ENCODE measurements around the gene HSH2D.
A peak's percentile ranks its signal among the peaks of the same experiment; 100 is the strongest.

The HSH2D gene

GRCh38 chr19:16155128-16155527 is 11.6 kb downstream of the HSH2D start:
- Histone ChIP-seq H3K79me2 (ENCODE audit: low read length) (peaks cover 49% of the 10 kb centered on the region), H3K4me1 (ENCODE audit: low read length) (peaks cover 52% of the 10 kb centered on the region), H2AFZ (ENCODE audit: low read length) (no peak overlapping the region), H3K27ac (ENCODE audit: low read length) (peak overlapping the region; percentile 99), H3K9ac (ENCODE audit: low read length) (peak overlapping the region; percentile 64), H3K36me3 (replicated peaks; ENCODE audit: insufficient read depth, low read length) (peaks cover 39% of the 10 kb centered on the region), H3K27me3 (replicated peaks; ENCODE audit: insufficient read depth, low read length) (no peaks in the 10 kb centered on the region), H4K20me1 (ENCODE audit: insufficient read depth, low read length) (no peaks in the 10 kb centered on the region), H3K9me2 (replicated peaks; ENCODE audit: insufficient read depth, low read length) (no peaks in the 10 kb centered on the region), H3F3A (ENCODE audit: insufficient read depth, low read length) (peaks cover 87% of the 10 kb centered on the region), H3K4me2 (ENCODE audit: low read depth, low read length) (peak overlapping the region; percentile 38), H3K9me3 (replicated peaks; ENCODE audit: insufficient read depth, low read length) (no peaks in the 10 kb centered on the region), H3K4me3 (ENCODE audit: low read length) (peak overlapping the region; percentile 2; the same call in 1 of the 2 replicates)
- no peak for DNase-seq
- TF ChIP-seq, protein P1, sequence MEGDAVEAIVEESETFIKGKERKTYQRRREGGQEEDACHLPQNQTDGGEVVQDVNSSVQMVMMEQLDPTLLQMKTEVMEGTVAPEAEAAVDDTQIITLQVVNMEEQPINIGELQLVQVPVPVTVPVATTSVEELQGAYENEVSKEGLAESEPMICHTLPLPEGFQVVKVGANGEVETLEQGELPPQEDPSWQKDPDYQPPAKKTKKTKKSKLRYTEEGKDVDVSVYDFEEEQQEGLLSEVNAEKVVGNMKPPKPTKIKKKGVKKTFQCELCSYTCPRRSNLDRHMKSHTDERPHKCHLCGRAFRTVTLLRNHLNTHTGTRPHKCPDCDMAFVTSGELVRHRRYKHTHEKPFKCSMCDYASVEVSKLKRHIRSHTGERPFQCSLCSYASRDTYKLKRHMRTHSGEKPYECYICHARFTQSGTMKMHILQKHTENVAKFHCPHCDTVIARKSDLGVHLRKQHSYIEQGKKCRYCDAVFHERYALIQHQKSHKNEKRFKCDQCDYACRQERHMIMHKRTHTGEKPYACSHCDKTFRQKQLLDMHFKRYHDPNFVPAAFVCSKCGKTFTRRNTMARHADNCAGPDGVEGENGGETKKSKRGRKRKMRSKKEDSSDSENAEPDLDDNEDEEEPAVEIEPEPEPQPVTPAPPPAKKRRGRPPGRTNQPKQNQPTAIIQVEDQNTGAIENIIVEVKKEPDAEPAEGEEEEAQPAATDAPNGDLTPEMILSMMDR (IDR thresholded peaks at IDR 0.05; ENCODE audit: low read length) = no peak
- TF ChIP-seq EZH2phosphoT487 (IDR thresholded peaks at IDR 0.05; ENCODE audit: low read length) (no peak), EZH2 (optimal IDR thresholded peaks at IDR 0.05; ENCODE audit: low read depth, low read length) (no peak)

GRCh38 chr19:16156904-16157303 is 13.4 kb downstream of the HSH2D start:
- DNase-seq = no peak
- H3K9me2 ChIP-seq (replicated peaks; ENCODE audit: insufficient read depth, low read length) = no peaks in the 10 kb centered on the region

DNA sequence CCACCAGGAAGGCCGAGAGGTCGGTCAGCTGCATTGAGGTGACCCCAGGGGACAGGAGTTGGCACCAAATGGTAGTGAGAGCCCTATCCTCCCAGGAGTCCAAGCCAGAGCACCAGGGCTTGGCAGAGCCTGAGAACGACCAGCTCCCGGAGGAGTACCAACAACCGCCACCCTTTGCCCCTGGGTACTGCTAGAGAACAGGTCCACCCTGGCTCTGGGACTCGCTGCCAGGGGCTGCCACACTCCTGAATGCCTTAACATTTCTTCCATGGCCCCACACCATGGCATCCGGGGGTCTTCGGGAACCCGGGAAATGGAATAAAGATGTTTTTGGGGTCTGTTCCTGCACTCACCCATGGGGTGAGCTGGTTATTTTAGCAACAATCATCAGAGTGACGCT is 14.1 kb downstream of the HSH2D start:
- Histone ChIP-seq H3K79me2 (ENCODE audit: low read length) (peaks cover 27% of the 10 kb centered on the region), H3K4me1 (ENCODE audit: low read length) (peaks cover 54% of the 10 kb centered on the region), H3K27ac (ENCODE audit: low read length) (peak overlapping the region; percentile 99; the same call in 1 of the 2 replicates), H3K27me3 (replicated peaks; ENCODE audit: insufficient read depth, low read length) (no peaks in the 10 kb centered on the region), H3F3A (ENCODE audit: insufficient read depth, low read length) (peaks cover 87% of the 10 kb centered on the region), H3K4me3 (ENCODE audit: low read length) (no peak overlapping the region), H4K20me1 (ENCODE audit: insufficient read depth, low read length) (no peaks in the 10 kb centered on the region), H3K9me3 (replicated peaks; ENCODE audit: insufficient read depth, low read length) (no peaks in the 10 kb centered on the region), H2AFZ (ENCODE audit: low read length) (no peak overlapping the region), H3K4me2 (ENCODE audit: low read depth, low read length) (no peak overlapping the region), H3K9ac (ENCODE audit: low read length) (no peak overlapping the region), H3K9me2 (replicated peaks; ENCODE audit: insufficient read depth, low read length) (no peaks in the 10 kb centered on the region), H3K36me3 (replicated peaks; ENCODE audit: insufficient read depth, low read length) (peaks cover 29% of the 10 kb centered on the region)
- TF ChIP-seq EZH2phosphoT487 (IDR thresholded peaks at IDR 0.05; ENCODE audit: low read length) (no peak), EZH2 (optimal IDR thresholded peaks at IDR 0.05; ENCODE audit: low read depth, low read length) (no peak)
- TF ChIP-seq, protein P1 (IDR thresholded peaks at IDR 0.05; ENCODE audit: low read length) = no peak
- no peak for DNase-seq

More at GRCh38 chr19:16156904-16157303, 13.4 kb downstream of the HSH2D start:
- Histone ChIP-seq H3K36me3 (replicated peaks; ENCODE audit: insufficient read depth, low read length) (peaks cover 33% of the 10 kb centered on the region), H3K4me2 (ENCODE audit: low read depth, low read length) (no peak overlapping the region), H3K4me1 (ENCODE audit: low read length) (peaks cover 56% of the 10 kb centered on the region), H3K79me2 (ENCODE audit: low read length) (peaks cover 31% of the 10 kb centered on the region), H3K9ac (ENCODE audit: low read length) (no peak overlapping the region), H3K27ac (ENCODE audit: low read length) (peak overlapping the region; percentile 99; the same call in 1 of the 2 replicates), H3K27me3 (replicated peaks; ENCODE audit: insufficient read depth, low read length) (no peaks in the 10 kb centered on the region), H3K9me3 (replicated peaks; ENCODE audit: insufficient read depth, low read length) (no peaks in the 10 kb centered on the region), H3K4me3 (ENCODE audit: low read length) (no peak overlapping the region), H4K20me1 (ENCODE audit: insufficient read depth, low read length) (no peaks in the 10 kb centered on the region), H2AFZ (ENCODE audit: low read length) (no peak overlapping the region), H3F3A (ENCODE audit: insufficient read depth, low read length) (peaks cover 88% of the 10 kb centered on the region)
- TF ChIP-seq EZH2phosphoT487 (IDR thresholded peaks at IDR 0.05; ENCODE audit: low read length) (no peak), EZH2 (optimal IDR thresholded peaks at IDR 0.05; ENCODE audit: low read depth, low read length) (no peak)
- TF ChIP-seq, protein P1 (IDR thresholded peaks at IDR 0.05; ENCODE audit: low read length) = no peak

Measured in MM.1S (cell line).